Dedifferentiated amniotic fluid mesenchymal stem cell (primary cell): Measurements from ENCODE around the gene CDC42EP4.

ENCODE experiments used
- DNase-seq: peaks from one replicate; pipeline ENCODE4 v3.0.0-alpha.2; 2016; ENCODE audit errors: extremely low spot score

CDC42EP4 gene

GRCh38 chr17:73251871-73252270 is 59.9 kb downstream of the CDC42EP4 start:
- DNase-seq: no peak

DNA sequence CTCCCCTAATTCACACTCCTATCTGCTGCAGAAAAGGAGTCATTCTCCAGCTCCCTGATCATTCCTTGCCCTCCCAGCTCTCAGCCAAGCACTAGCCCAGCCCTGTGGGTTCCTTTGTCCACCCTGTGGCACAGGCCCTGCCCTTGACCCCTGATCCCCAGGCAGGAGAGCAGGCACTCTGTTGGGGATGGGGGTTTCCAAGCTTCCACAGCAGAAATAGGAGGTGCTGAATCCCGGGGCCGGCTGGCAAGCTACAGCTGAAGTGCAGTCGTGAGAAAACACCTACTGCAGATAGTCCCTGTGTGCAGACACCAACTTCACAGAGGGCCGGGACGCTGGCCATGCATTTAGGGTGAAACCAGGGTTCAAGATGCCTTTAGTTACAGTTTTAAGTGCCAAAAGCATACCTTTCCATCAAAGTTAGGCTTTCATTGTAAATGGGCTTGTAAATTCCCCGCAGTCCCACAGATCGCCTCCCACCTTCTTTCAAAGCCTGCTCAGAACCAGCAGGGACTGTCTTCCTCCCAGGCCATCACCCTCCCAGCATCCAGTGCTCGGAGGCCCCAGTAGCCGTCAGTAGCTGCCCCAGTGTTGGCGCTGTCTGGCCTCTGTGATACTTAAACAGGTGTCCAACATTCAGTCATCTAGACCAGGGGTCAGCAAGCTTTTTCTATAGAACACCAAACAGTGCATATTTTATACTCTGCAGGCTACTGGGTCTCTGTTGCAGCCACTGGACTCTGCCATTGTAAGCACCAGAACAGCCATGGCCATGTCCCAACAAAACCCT is 60.8 kb downstream of the CDC42EP4 start:
- peak; percentile 12 for DNase-seq

- DNase-seq: peak; percentile 11
Observed at GRCh38 chr17:73249700-73250099, 62.1 kb downstream of the CDC42EP4 start.

- DNase-seq: no peak
Observed at GRCh38 chr17:73248532-73248931, 63.3 kb downstream of the CDC42EP4 start.

DNA sequence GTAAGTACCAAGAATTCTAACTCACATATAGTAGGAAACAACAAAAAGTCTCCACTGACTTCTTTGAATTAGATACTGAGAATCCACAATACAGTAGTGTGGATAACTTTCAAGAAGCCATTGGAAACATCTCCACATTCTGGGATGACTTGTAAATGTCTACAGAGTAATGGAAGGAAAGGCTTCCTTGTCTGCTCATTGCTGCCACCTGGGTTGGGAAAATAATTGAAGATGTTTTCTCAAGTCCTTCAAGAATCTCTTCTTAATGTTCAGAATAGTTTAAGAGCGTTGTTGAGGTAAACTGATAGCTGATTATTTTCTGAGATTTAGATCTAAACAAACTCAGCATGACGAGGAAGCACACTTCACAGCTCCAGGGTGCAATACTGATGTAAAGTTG is 64.1 kb downstream of the CDC42EP4 start:
- DNase-seq: no peak

DNA sequence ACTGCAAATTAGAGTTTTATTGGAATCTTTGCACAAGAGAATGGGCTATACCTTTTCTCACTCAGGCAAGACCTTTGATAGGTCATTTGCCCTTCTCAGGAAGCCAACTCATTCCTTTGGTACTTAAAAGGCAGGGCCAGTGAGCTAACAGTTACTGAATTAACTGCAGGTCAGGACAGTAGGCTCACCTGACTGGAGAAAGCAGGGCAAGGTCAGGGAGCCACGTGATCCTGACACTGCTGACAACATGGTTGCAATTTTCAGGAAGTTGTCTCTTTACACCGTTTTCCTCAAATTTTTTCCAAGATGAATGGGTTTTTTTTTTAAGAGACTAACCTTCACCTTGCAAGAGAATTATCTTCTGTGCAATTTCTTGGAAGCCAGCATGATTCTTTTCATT is 71.2 kb downstream of the CDC42EP4 start:
- peak; percentile 3 for DNase-seq

GRCh38 chr17:73237714-73238113 is 74.1 kb downstream of the CDC42EP4 start:
- DNase-seq: no peak

DNA sequence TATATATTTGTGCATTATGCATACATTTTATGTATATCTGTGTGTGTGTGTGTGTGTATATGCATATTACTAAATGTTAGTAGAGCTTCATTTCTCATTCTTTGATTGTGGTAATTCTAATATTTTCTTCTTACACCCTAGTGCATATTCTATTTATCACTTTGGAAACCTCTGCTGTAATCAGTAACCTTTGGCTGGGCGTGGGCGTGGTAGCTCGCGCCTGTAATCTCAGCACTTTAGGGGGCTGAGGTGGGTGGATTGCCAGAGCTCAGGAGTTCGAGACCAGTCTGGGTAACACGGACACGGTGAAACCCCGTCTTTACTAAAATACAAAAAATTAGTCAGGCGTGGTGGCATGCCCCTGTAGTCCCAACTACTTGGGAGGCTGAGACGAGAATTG is 77.1 kb downstream of the CDC42EP4 start:
- no peak for DNase-seq
